ENCODE measurements around the gene PGBD2. TPM values are rescaled to one million over a fixed set of nuclear protein-coding genes. Genes with fewer than 3 reads are reported as not detected.

The PGBD2 gene
- total and polyA plus RNA-seq, 2 of the 4 experiments (the other 2 are of a cell fraction), result 4.8 to 6.8 TPM

DNA sequence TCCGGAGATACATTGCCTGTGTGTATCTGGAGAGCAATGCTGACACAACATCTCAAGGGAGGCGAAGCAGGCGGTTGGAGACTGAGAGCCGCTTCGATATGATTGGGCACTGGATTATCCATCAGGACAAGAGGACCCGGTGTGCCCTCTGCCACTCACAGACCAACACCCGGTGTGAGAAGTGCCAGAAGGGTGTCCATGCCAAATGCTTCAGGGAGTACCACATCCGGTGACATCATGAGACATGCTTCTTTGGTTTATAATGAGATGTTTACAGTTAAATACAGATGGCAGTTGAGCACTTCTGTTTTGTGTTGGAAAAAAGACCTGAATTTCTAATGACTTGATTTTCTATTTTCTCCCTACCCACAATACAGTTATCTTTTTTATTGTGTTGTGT, 12.1 kb downstream of the PGBD2 start:
- Histone ChIP-seq H4K8ac (ENCODE audit: low read depth in 2 of 2, low read length in 2 of 2) (no peak overlapping the region), H3K4me1 (ENCODE audit: control insufficient read depth, insufficient read depth, low read length) (no peaks in the 10 kb centered on the region), H4K5ac (ENCODE audit: low read depth, low read length) (no peak overlapping the region), H3K79me1 (ENCODE audit: low read depth in 1 of 2, low read length in 2 of 2) (no peaks in the 10 kb centered on the region; a peak in 2 of 4 replicates), H3K9me3 (ENCODE audit: control insufficient read depth, insufficient read depth, low read length) (no peaks in the 10 kb centered on the region), H3K14ac (replicated peaks; ENCODE audit: low read depth, low read length) (no peak overlapping the region), H3K27me3 (ENCODE audit: control insufficient read depth, insufficient read depth, low read length) (no peaks in the 10 kb centered on the region), H3K4me2 (ENCODE audit: low read depth, low read length) (no peak overlapping the region), H4K20me1 (ENCODE audit: insufficient read depth, low read length) (no peaks in the 10 kb centered on the region), H2AFZ (replicated peaks; ENCODE audit: low read length, poor library complexity) (no peak overlapping the region), H3K27ac (ENCODE audit: insufficient read depth, low read length) (no peak overlapping the region), H2BK15ac (ENCODE audit: low read depth, low read length) (no peak overlapping the region), H3K4me3 (ENCODE audit: insufficient read depth, low read depth, low read length) (no peak overlapping the region), H2AK9ac (replicated peaks; ENCODE audit: low read depth, low read length, poor library complexity) (no peak overlapping the region), H2BK5ac (ENCODE audit: low read depth, low read length, poor library complexity, severe bottlenecking) (no peak overlapping the region), H3K56ac (ENCODE audit: extremely low read depth, insufficient read depth, low read length) (no peak overlapping the region), H4K91ac (ENCODE audit: insufficient read depth, low read depth, low read length) (no peak overlapping the region), H2BK120ac (ENCODE audit: low read depth, low read length) (no peak overlapping the region), H2AK5ac (ENCODE audit: low read depth, low read length) (no peak overlapping the region), H3K4ac (ENCODE audit: low read depth, low read length) (no peak overlapping the region), H2BK20ac (ENCODE audit: low read depth, low read length) (no peak overlapping the region), H3K9me1 (ENCODE audit: insufficient read depth, low read length) (peaks cover 4% of the 10 kb centered on the region; the same call in 1 of the 2 replicates), H3K23ac (ENCODE audit: low read depth, low read length) (no peak overlapping the region), H3K18ac (ENCODE audit: low read depth, low read length) (no peak overlapping the region), H3K9ac (ENCODE audit: low read depth, low read length) (no peak overlapping the region), H3K36me3 (ENCODE audit: control insufficient read depth, insufficient read depth, low read length) (peaks cover 31% of the 10 kb centered on the region)
- no peak for TF ChIP-seq MAZ (IDR thresholded peaks at IDR 0.05; ENCODE audit: borderline replicate concordance, low read depth, low read length)
- TF ChIP-seq NFE2L2 (IDR thresholded peaks at IDR 0.05; ENCODE audit: low read depth, low read length), result no peak
- no peak for TF ChIP-seq BHLHE40 (IDR thresholded peaks at IDR 0.05; ENCODE audit: low read depth, low read length)
- TF ChIP-seq MXI1 (IDR thresholded peaks at IDR 0.05; ENCODE audit: borderline replicate concordance, low read depth, low read length), result no peak
- ATAC-seq (ENCODE audit: low read depth) (no peak), DNase-seq (no peak)
- CTCF ChIA-PET, result no interaction called here
- 100% methylated on average over 4 of the region's 8 CpGs; no CpG with 5 or more reads in 1 of the 2 experiments for WGBS, 2 experiments (ENCODE audit: extremely low coverage in 2 of 2, insufficient read length in 1 of 2)
- POLR2A ChIA-PET (ENCODE audit: unreplicated experiment), result no interaction called here
- dilution Hi-C loops (cut with HindIII; ENCODE audit: low sequenced_read_pairs, unreplicated experiment), result no loop called here
- in situ Hi-C loops (cut with MboI; ENCODE audit: low sequenced_read_pairs), result no loop called here
- BruUV-seq (replicated peaks), result no TSS peak
- intact Hi-C loops (cut with micrococcal nuclease), result no loop called here

Data from IMR-90 (cell line).